ENCODE results near the gene SEMA4A.

SEMA4A gene

GRCh38 chr1:156136970-156137483 is 16.4 kb upstream of the SEMA4A start:
- DNase-seq, result no peak

GRCh38 chr1:156138458-156138867 is 14.9 kb upstream of the SEMA4A start:
- no peak for DNase-seq

- no peak for DNase-seq
Observed at GRCh38 chr1:156140879-156141707, 12.3 kb upstream of the SEMA4A start.

GRCh38 chr1:156143765-156144489 is 9.5 kb upstream of the SEMA4A start:
- DNase-seq, result no peak

GRCh38 chr1:156144742-156145141 is 8.6 kb upstream of the SEMA4A start:
- no peak for DNase-seq

GRCh38 chr1:156145650-156146019 is 7.8 kb upstream of the SEMA4A start:
- DNase-seq, result no peak

GRCh38 chr1:156146020-156146768 is 7.2 kb upstream of the SEMA4A start:
- peak; percentile 87 for DNase-seq

GRCh38 chr1:156146769-156147405 is 6.5 kb upstream of the SEMA4A start:
- DNase-seq, result peak; percentile 20

- DNase-seq, result no peak
Observed at GRCh38 chr1:156148216-156148615, 5.2 kb upstream of the SEMA4A start.

GRCh38 chr1:156149374-156150332 is 3.7 kb upstream of the SEMA4A start:
- no peak for DNase-seq

GRCh38 chr1:156150333-156151011 is 2.9 kb upstream of the SEMA4A start:
- DNase-seq, result no peak

GRCh38 chr1:156151093-156151688 is 2.2 kb upstream of the SEMA4A start:
- DNase-seq, result no peak

- no peak for DNase-seq
Observed at GRCh38 chr1:156152628-156153027, 757 bp upstream of the SEMA4A start.

GRCh38 chr1:156154317-156154749 is 948 bp downstream of the SEMA4A start:
- DNase-seq, result no peak

GRCh38 chr1:156155756-156156510 is 2.5 kb downstream of the SEMA4A start:
- no peak for DNase-seq

GRCh38 chr1:156157506-156157905 is 4.1 kb downstream of the SEMA4A start:
- DNase-seq, result no peak

- no peak for DNase-seq
Observed at GRCh38 chr1:156157966-156158365, 4.6 kb downstream of the SEMA4A start.

GRCh38 chr1:156160000-156160742 is 6.8 kb downstream of the SEMA4A start:
- DNase-seq, result no peak

- peak; percentile 56 for DNase-seq
Observed at GRCh38 chr1:156160743-156161171, 7.4 kb downstream of the SEMA4A start.

Data from DMS153 (cell line).